DLD1 (cell line): Measurements from ENCODE around the gene LGR6.
"Not testable (repeated sequence)": the region's sequence is repeated elsewhere in the genome, so short reads cannot be mapped to it uniquely, and the experiment has no call there.

Experiments
- in situ Hi-C: cut with HindIII; loops from 2 replicates; pipeline ENCODE4 v1.10.0; 2017; ENCODE audit warnings: low sequenced_read_pairs

LGR6 gene

GRCh38 chr1:202172015-202172355 lies 21.6 kb upstream of the LGR6 start:
- in situ Hi-C loops: no loop called here

- in situ Hi-C loops: no loop called here
Observed at GRCh38 chr1:202173993-202174392, 19.6 kb upstream of the LGR6 start.

- in situ Hi-C loops: no loop called here
Observed at GRCh38 chr1:202176949-202177927, 16.4 kb upstream of the LGR6 start.

- in situ Hi-C loops: no loop called here
Observed at GRCh38 chr1:202179828-202180750, 13.5 kb upstream of the LGR6 start.

- in situ Hi-C loops: not testable (repeated sequence)
Observed at GRCh38 chr1:202180751-202181139, 12.9 kb upstream of the LGR6 start.

- in situ Hi-C loops: no loop called here
Observed at GRCh38 chr1:202181586-202181985, 12.0 kb upstream of the LGR6 start.

GRCh38 chr1:202182040-202182877 lies 11.3 kb upstream of the LGR6 start:
- in situ Hi-C loops: no loop called here

- in situ Hi-C loops: no loop called here
Observed at GRCh38 chr1:202184750-202185460, 8.7 kb upstream of the LGR6 start.

GRCh38 chr1:202186327-202186726 lies 7.3 kb upstream of the LGR6 start:
- in situ Hi-C loops: no loop called here

- in situ Hi-C loops: no loop called here
Observed at GRCh38 chr1:202187041-202187671, 6.4 kb upstream of the LGR6 start.

GRCh38 chr1:202187697-202188407 lies 5.7 kb upstream of the LGR6 start:
- in situ Hi-C loops: no loop called here

- in situ Hi-C loops: no loop called here
Observed at GRCh38 chr1:202189001-202189790, 4.4 kb upstream of the LGR6 start.

- in situ Hi-C loops: no loop called here
Observed at GRCh38 chr1:202189918-202190715, 3.5 kb upstream of the LGR6 start.

- in situ Hi-C loops: not testable (repeated sequence)
Observed at GRCh38 chr1:202191391-202191790, 2.2 kb upstream of the LGR6 start.

GRCh38 chr1:202192770-202193613 lies 607 bp upstream of the LGR6 start:
- in situ Hi-C loops: no loop called here

- in situ Hi-C loops: no loop called here
Observed at GRCh38 chr1:202194328-202194648, 689 bp downstream of the LGR6 start.
